ENCODE measurements around the gene LINC00305.

The LINC00305 gene

DNA sequence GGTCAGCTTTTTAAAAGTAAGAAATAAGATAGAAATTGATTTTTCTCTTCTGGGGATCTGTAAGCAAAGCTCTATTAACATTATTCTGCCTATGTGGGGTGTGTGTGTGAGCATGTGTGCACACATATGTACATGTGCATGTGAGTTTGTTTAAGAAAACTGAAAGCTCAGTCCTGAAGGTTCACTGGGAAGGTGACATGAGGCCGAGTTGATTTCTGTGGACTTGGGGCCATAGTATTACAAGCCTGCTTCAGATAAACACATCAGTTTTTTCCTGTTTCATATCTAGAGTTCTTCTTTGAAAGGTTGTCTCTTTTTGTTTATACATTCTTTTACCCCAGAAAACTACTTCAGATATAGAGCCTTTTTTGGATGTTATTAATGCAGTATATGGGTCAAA lies 95.6 kb downstream of the LINC00305 start (continued):
- TF ChIP-seq, protein P1, sequence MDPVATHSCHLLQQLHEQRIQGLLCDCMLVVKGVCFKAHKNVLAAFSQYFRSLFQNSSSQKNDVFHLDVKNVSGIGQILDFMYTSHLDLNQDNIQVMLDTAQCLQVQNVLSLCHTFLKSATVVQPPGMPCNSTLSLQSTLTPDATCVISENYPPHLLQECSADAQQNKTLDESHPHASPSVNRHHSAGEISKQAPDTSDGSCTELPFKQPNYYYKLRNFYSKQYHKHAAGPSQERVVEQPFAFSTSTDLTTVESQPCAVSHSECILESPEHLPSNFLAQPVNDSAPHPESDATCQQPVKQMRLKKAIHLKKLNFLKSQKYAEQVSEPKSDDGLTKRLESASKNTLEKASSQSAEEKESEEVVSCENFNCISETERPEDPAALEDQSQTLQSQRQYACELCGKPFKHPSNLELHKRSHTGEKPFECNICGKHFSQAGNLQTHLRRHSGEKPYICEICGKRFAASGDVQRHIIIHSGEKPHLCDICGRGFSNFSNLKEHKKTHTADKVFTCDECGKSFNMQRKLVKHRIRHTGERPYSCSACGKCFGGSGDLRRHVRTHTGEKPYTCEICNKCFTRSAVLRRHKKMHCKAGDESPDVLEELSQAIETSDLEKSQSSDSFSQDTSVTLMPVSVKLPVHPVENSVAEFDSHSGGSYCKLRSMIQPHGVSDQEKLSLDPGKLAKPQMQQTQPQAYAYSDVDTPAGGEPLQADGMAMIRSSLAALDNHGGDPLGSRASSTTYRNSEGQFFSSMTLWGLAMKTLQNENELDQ (tag by site-specific recombination; IDR thresholded peaks at IDR 0.05; ENCODE audit: low read depth) = no peak
- TF ChIP-seq ATF2 (tag by site-specific recombination; IDR thresholded peaks at IDR 0.05; ENCODE audit: low read depth) = no peak

GRCh38 chr18:64052772-64053171 lies 96.1 kb downstream of the LINC00305 start:
- H3K9me3 ChIP-seq (ENCODE audit: control insufficient read depth, insufficient read depth, low read depth, low read length) = no peaks in the 10 kb centered on the region
- no peaks in the 10 kb centered on the region for H3K36me3 ChIP-seq (ENCODE audit: control insufficient read depth in 2 of 2, insufficient read depth in 1 of 2, low read length in 2 of 2)
- CTCF ChIA-PET = interaction anchor here (0.6 to 1.2 kb wide), 2 partner anchors 14 to 599 kb away, joined by 3 to 4 read pairs; no protein-coding TSS in a partner anchor
- TF ChIP-seq SP3 (tag by site-specific recombination; IDR thresholded peaks at IDR 0.05) (no peak), ZNF302 (tag by site-specific recombination; IDR thresholded peaks at IDR 0.05; ENCODE audit: low read depth) (no peak), ZNF292 (tag by site-specific recombination; IDR thresholded peaks at IDR 0.05; ENCODE audit: borderline replicate concordance, low read depth) (no peak), ZNF335 (tag by site-specific recombination; conservative IDR thresholded peaks at IDR 0.05) (no peak), ZNF133 (tag by site-specific recombination; IDR thresholded peaks at IDR 0.05) (no peak), ZNF426 (tag by site-specific recombination; IDR thresholded peaks at IDR 0.05) (no peak), FEZF1 (tag by site-specific recombination; IDR thresholded peaks at IDR 0.05) (no peak), EGR2 (tag by site-specific recombination; IDR thresholded peaks at IDR 0.05; ENCODE audit: low read depth) (no peak), MZF1 (tag by site-specific recombination; IDR thresholded peaks at IDR 0.05; ENCODE audit: borderline replicate concordance) (no peak), ZNF184 (tag by site-specific recombination; IDR thresholded peaks at IDR 0.05) (no peak), ZNF239 (tag by site-specific recombination; IDR thresholded peaks at IDR 0.05) (no peak), TSHZ1 (tag by site-specific recombination; IDR thresholded peaks at IDR 0.05; ENCODE audit: borderline replicate concordance) (no peak), ZNF155 (tag by site-specific recombination; IDR thresholded peaks at IDR 0.05) (no peak), ZNF510 (tag by site-specific recombination; IDR thresholded peaks at IDR 0.05; ENCODE audit: insufficient replicate concordance) (no peak)
- no peak overlapping the region for H3K27ac ChIP-seq (ENCODE audit: extremely low read depth, low read depth, low read length)
- no peak overlapping the region for H3K4me3 ChIP-seq (ENCODE audit: low read depth, low read length)
- H3K4me1 ChIP-seq (ENCODE audit: control insufficient read depth, insufficient read depth, low read length) = no peaks in the 10 kb centered on the region
- POLR2A ChIA-PET = no interaction called here

- no peaks in the 10 kb centered on the region for H3K36me3 ChIP-seq (ENCODE audit: control insufficient read depth in 2 of 2, insufficient read depth in 1 of 2, low read length in 2 of 2)
- no peaks in the 10 kb centered on the region for H3K4me1 ChIP-seq (ENCODE audit: control insufficient read depth, insufficient read depth, low read length)
- POLR2A ChIA-PET = no interaction called here
- no peak overlapping the region for H3K4me3 ChIP-seq (ENCODE audit: low read depth, low read length)
- H3K27ac ChIP-seq (ENCODE audit: extremely low read depth, low read depth, low read length) = no peak overlapping the region
- H3K9me3 ChIP-seq (ENCODE audit: control insufficient read depth, insufficient read depth, low read depth, low read length) = no peaks in the 10 kb centered on the region
- CTCF ChIA-PET = interaction anchor here (1.0 to 1.1 kb wide), 2 partner anchors 27 to 1955 kb away, joined by 3 to 4 read pairs; no protein-coding TSS in a partner anchor
- no peak for TF ChIP-seq YY2 (tag by site-specific recombination; IDR thresholded peaks at IDR 0.05)
- TF ChIP-seq ZNF280D (tag by site-specific recombination; IDR thresholded peaks at IDR 0.05) = no peak
- no peak for TF ChIP-seq ZNF10 (tag by site-specific recombination; IDR thresholded peaks at IDR 0.05)
- no peak for TF ChIP-seq ZIC2 (tag by site-specific recombination; IDR thresholded peaks at IDR 0.05)
- no peak for TF ChIP-seq ZNF404 (tag by site-specific recombination; IDR thresholded peaks at IDR 0.05)
- no peak for TF ChIP-seq HOXD13 (CRISPR knock-in tag; IDR thresholded peaks at IDR 0.05; ENCODE audit: borderline replicate concordance)
- no peak for TF ChIP-seq ZNF19 (tag by site-specific recombination; IDR thresholded peaks at IDR 0.05; ENCODE audit: low read depth)
- TF ChIP-seq ZNF391 (tag by site-specific recombination; IDR thresholded peaks at IDR 0.05; ENCODE audit: borderline replicate concordance, low read depth) = no peak
- TF ChIP-seq ZNF623 (tag by site-specific recombination; IDR thresholded peaks at IDR 0.05) = no peak
Observed at GRCh38 chr18:64044616-64045015, 104.3 kb downstream of the LINC00305 start.
